HG02642 (cell line): ENCODE measurements around the gene IGLL5.
"Not testable (repeated sequence)": the region's sequence is repeated elsewhere in the genome, so short reads cannot be mapped to it uniquely, and the experiment has no call there.

Source experiments
- ATAC-seq: cut with Tn5 transposase; IDR thresholded peaks from one replicate; pipeline ENCODE4 v1.9.1; 2021; ENCODE audit warnings: mild to moderate bottlenecking; ENCODE audit not compliant: unreplicated experiment, poor library complexity

Gene IGLL5

GRCh38 chr22:22912135-22912987, 24.7 kb downstream of the IGLL5 start:
- no peak for ATAC-seq

- no peak for ATAC-seq
Observed at GRCh38 chr22:22912988-22913253, 25.3 kb downstream of the IGLL5 start.

GRCh38 chr22:22913989-22914388, 26.4 kb downstream of the IGLL5 start:
- ATAC-seq = no peak

- ATAC-seq = no peak
Observed at GRCh38 chr22:22914726-22915669, 27.4 kb downstream of the IGLL5 start.

- ATAC-seq = no peak
Observed at GRCh38 chr22:22915670-22916035, 28.0 kb downstream of the IGLL5 start.

- no peak for ATAC-seq
Observed at GRCh38 chr22:22916215-22916951, 28.8 kb downstream of the IGLL5 start.

GRCh38 chr22:22916952-22917290, 29.3 kb downstream of the IGLL5 start:
- no peak for ATAC-seq

GRCh38 chr22:22917377-22917776, 29.8 kb downstream of the IGLL5 start:
- no peak for ATAC-seq

GRCh38 chr22:22918297-22918965, 30.8 kb downstream of the IGLL5 start:
- ATAC-seq = no peak

GRCh38 chr22:22919041-22919440, 31.4 kb downstream of the IGLL5 start:
- no peak for ATAC-seq

- no peak for ATAC-seq
Observed at GRCh38 chr22:22920104-22920654, 32.6 kb downstream of the IGLL5 start.

GRCh38 chr22:22920910-22921550, 33.4 kb downstream of the IGLL5 start:
- ATAC-seq = no peak

- no peak for ATAC-seq
Observed at GRCh38 chr22:22921575-22921974, 34.0 kb downstream of the IGLL5 start.

- ATAC-seq = not testable (repeated sequence)
Observed at GRCh38 chr22:22922092-22922953, 34.7 kb downstream of the IGLL5 start.

GRCh38 chr22:22922954-22923319, 35.3 kb downstream of the IGLL5 start:
- no peak for ATAC-seq

GRCh38 chr22:22923379-22923778, 35.8 kb downstream of the IGLL5 start:
- ATAC-seq = no peak

GRCh38 chr22:22923930-22924329, 36.3 kb downstream of the IGLL5 start:
- ATAC-seq = no peak

GRCh38 chr22:22924369-22925145, 36.9 kb downstream of the IGLL5 start:
- no peak for ATAC-seq
